B cell (primary cell): ENCODE results near the gene SPX. TPM values are rescaled to one million over a fixed set of nuclear protein-coding genes. Genes with fewer than 3 reads are reported as not detected.

Experiments used
- ATAC-seq: fragments of 200-7000 bp; cut with Tn5 transposase; one replicate; pipeline ENCODE4 v1.10.0; 2021; ENCODE audit warnings: low read depth, mild to moderate bottlenecking, moderate number of reproducible peaks, moderate library complexity
- CTCF ChIA-PET: fragments of 350-600 bp; sonication (Branson Sonifier 250); formaldehyde crosslinking; loops from one replicate; lab custom pipeline; 2021; ENCODE audit warnings: antibody characterized with exemption, inconsistent platforms; lab: Charles Lee
- POLR2A ChIA-PET: fragments of 350-600 bp; sonication (Branson Sonifier 250); formaldehyde crosslinking; loops from one replicate; lab custom pipeline; 2021; ENCODE audit warnings: antibody characterized with exemption; lab: Charles Lee
- DNase-seq: peaks from one replicate; pipeline ENCODE4 v3.0.0; 2013
- H2AFZ ChIP-seq: 2 replicates; pipeline ENCODE4 v1.6.1; 2012; ENCODE audit warnings: mild to moderate bottlenecking, low read depth, low read length; ENCODE audit not compliant: insufficient read depth, poor library complexity, severe bottlenecking
- H3K27ac ChIP-seq, 2 donors: 1 replicate in 1 of 2; 2 replicates in 1 of 2; pipeline ENCODE4 v1.5.1; 2012 to 2013; ENCODE audit warnings: low read length in 2 of 2, mild to moderate bottlenecking in 2 of 2, moderate library complexity in 1 of 2
- H3K27me3 ChIP-seq, 4 experiments: fragments of 200-600 bp in 1 of 4; sonication (generic) in 1 of 4; replicated peaks in 1 of 4; 1 replicate in 2 of 4; 2 replicates in 2 of 4; pipeline versions ENCODE4 v1.6.1 to v1.7.0; 2013 to 2016; ENCODE audit warnings: low read length in 3 of 4, mild to moderate bottlenecking in 2 of 4, mixed read lengths in 1 of 4, moderate library complexity in 1 of 4; ENCODE audit not compliant: insufficient read depth in 4 of 4, control insufficient read depth in 3 of 4; ENCODE audit errors: control extremely low read depth in 1 of 4
- H3K36me3 ChIP-seq, 2 experiments: replicated peaks in 1 of 2; 1 replicate in 1 of 2; 2 replicates in 1 of 2; pipeline versions ENCODE4 v1.6.1 to v1.7.1; 2013; ENCODE audit warnings: low read length in 1 of 2; ENCODE audit not compliant: insufficient read depth in 2 of 2, control insufficient read depth in 1 of 2; ENCODE audit errors: control extremely low read depth in 1 of 2, extremely low read depth in 1 of 2
- H3K4me1 ChIP-seq, 2 donors: fragments of 200-600 bp in 1 of 2; sonication (generic) in 1 of 2; 1 replicate in 1 of 2; 2 replicates in 1 of 2; pipeline versions ENCODE4 v1.5.1 to v1.6.1; 2013 to 2017; ENCODE audit warnings: low read length in 2 of 2; ENCODE audit not compliant: control insufficient read depth in 2 of 2, insufficient read depth in 2 of 2
- H3K4me2 ChIP-seq: replicated peaks from 2 replicates; pipeline ENCODE3; 2012; ENCODE audit warnings: mild to moderate bottlenecking, low read depth, low read length; ENCODE audit not compliant: poor library complexity, severe bottlenecking
- H3K4me3 ChIP-seq, 5 experiments: fragments of 200-600 bp in 1 of 5; sonication (generic) in 1 of 5; 1 replicate in 3 of 5; 2 replicates in 2 of 5; pipeline versions ENCODE4 v1.5.1 to v1.7.0; 2011 to 2016; ENCODE audit warnings: low read length in 4 of 5, mild to moderate bottlenecking in 4 of 5, low read depth in 2 of 5, control low read depth in 1 of 5, moderate library complexity in 1 of 5; ENCODE audit not compliant: insufficient read depth in 1 of 5; ENCODE audit errors: control extremely low read depth in 1 of 5, extremely low read depth in 1 of 5
- H3K79me2 ChIP-seq: fragments of 200-600 bp; sonication (generic); one replicate; pipeline ENCODE4 v1.6.0; 2016; ENCODE audit warnings: low read length; ENCODE audit not compliant: control insufficient read depth, insufficient read depth
- H3K9ac ChIP-seq: fragments of 200-600 bp; sonication (generic); 2 replicates; pipeline ENCODE4 v1.6.1; 2017; ENCODE audit warnings: mild to moderate bottlenecking, low read length, moderate library complexity
- H3K9me3 ChIP-seq, 3 donors: one replicate each; pipeline versions ENCODE4 v1.6.1 to v1.7.1; 2013; ENCODE audit warnings: low read length in 2 of 3; ENCODE audit not compliant: control insufficient read depth in 2 of 3, insufficient read depth in 1 of 3; ENCODE audit errors: control extremely low read depth in 1 of 3
- H4K20me1 ChIP-seq: 2 replicates; pipeline ENCODE4 v1.6.0; 2012; ENCODE audit warnings: mild to moderate bottlenecking, low read length; ENCODE audit not compliant: insufficient read depth, control insufficient read depth, poor library complexity, severe bottlenecking
- H3K27ac Mint-ChIP-seq: one replicate; pipeline ENCODE4 v1.8.0; 2021; ENCODE audit warnings: mixed read lengths
- H3K27me3 Mint-ChIP-seq: one replicate; pipeline ENCODE4 v1.8.0; 2021; ENCODE audit warnings: mixed read lengths
- H3K4me1 Mint-ChIP-seq: one replicate; pipeline ENCODE4 v1.8.0; 2021; ENCODE audit warnings: mixed read lengths
- H3K4me3 Mint-ChIP-seq: one replicate; pipeline ENCODE4 v1.8.0; 2021; ENCODE audit warnings: mixed read lengths
- H3K9me3 Mint-ChIP-seq: one replicate; pipeline ENCODE4 v1.8.0; 2022; ENCODE audit warnings: mixed read lengths; ENCODE audit not compliant: insufficient read depth
- EZH2 ChIP-seq: IDR thresholded peaks from 2 replicates; pipeline ENCODE4 v1.6.1; 2012; ENCODE audit warnings: borderline replicate concordance, low read depth, mild to moderate bottlenecking, moderate library complexity, low read length; ENCODE audit not compliant: insufficient read depth, poor library complexity, severe bottlenecking
- WGBS: methylation state at CpG from one replicate; pipeline ENCODE4 v1.1.5; 2013; ENCODE audit warnings: missing lambda C conversion rate; ENCODE audit not compliant: insufficient coverage; 5-methylcytosine and 5-hydroxymethylcytosine counted together
- intact Hi-C: fragments of 100-400 bp; cut with micrococcal nuclease; formaldehyde crosslinking; loops from one replicate; pipeline ENCODE4 v1.10.0; 2022
- polyA plus RNA-seq: library from polyadenylated mRNA; depleted of rRNA; stranded (reverse); fragments of >200 nt; gene quantifications from 2 replicates; pipeline ENCODE4 v1.2.3, GENCODE V29; 2012
- total RNA-seq, 2 donors: library from RNA; stranded (reverse); fragments of 120-200 nt in 1 of 2; gene quantifications; 1 replicate in 1 of 2; 2 replicates in 1 of 2; pipeline versions ENCODE4 v1.2.3 to v1.2.4, GENCODE V29; 2013 to 2022
- TF ChIP-seq, protein P1 (sequence below): fragments of 200-600 bp; IDR thresholded peaks from one replicate; pipeline ENCODE4 v1.8.0; 2022; ENCODE audit warnings: antibody characterized with exemption, mild to moderate bottlenecking

The SPX gene
- total and polyA plus RNA-seq, 2 donors (not counting 1 experiment from before 2014, with no cell fraction given), result 0.04 to 0.39 TPM

DNA sequence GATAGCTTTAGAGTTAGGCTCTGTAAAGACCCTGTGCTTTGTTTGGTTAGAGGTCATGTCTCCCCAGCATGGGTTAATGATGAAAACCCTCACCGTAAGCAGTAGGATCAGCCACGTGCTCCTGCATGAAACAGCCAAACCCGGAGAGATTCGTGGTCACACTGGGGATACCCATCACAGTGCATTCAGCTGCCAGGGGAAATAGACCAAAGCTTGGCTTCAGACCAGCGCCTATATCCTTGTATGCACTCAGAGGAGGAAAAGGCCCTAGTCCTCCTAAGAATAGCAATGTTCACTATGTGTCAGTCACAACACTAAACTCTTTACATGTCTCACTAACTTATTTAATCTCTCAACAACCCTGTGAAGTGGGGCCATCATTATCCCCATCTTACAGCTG lies 16.3 kb downstream of the SPX start:
- Histone ChIP-seq H3K4me3 (no peak overlapping the region), H3K79me2 (no peaks in the 10 kb centered on the region), H2AFZ (no peak overlapping the region), H3K36me3 (no peaks in the 10 kb centered on the region), H4K20me1 (no peaks in the 10 kb centered on the region), H3K27ac (no peak overlapping the region), H3K4me1 (no peaks in the 10 kb centered on the region), H3K9me3 (no peaks in the 10 kb centered on the region), H3K9ac (no peak overlapping the region), H3K27me3 (peaks cover 0 to 4% (median 0%) of the 10 kb centered on the region in 4 experiments), H3K4me2 (no peak overlapping the region)
- Mint-ChIP-seq H3K27ac (no peak overlapping the region), H3K4me3 (no peak overlapping the region), H3K4me1 (no peaks in the 10 kb centered on the region), H3K27me3 (peaks cover 21% of the 10 kb centered on the region), H3K9me3 (no peaks in the 10 kb centered on the region)
- ATAC-seq (no peak), DNase-seq (no peak)
- CTCF ChIA-PET, result no interaction called here
- intact Hi-C loops, result no loop called here
- no peak for TF ChIP-seq EZH2
- TF ChIP-seq, protein P1, sequence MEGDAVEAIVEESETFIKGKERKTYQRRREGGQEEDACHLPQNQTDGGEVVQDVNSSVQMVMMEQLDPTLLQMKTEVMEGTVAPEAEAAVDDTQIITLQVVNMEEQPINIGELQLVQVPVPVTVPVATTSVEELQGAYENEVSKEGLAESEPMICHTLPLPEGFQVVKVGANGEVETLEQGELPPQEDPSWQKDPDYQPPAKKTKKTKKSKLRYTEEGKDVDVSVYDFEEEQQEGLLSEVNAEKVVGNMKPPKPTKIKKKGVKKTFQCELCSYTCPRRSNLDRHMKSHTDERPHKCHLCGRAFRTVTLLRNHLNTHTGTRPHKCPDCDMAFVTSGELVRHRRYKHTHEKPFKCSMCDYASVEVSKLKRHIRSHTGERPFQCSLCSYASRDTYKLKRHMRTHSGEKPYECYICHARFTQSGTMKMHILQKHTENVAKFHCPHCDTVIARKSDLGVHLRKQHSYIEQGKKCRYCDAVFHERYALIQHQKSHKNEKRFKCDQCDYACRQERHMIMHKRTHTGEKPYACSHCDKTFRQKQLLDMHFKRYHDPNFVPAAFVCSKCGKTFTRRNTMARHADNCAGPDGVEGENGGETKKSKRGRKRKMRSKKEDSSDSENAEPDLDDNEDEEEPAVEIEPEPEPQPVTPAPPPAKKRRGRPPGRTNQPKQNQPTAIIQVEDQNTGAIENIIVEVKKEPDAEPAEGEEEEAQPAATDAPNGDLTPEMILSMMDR, result no peak
- 21% methylated on average over 5 of the region's 5 CpGs for WGBS
- POLR2A ChIA-PET, result no interaction called here

DNA sequence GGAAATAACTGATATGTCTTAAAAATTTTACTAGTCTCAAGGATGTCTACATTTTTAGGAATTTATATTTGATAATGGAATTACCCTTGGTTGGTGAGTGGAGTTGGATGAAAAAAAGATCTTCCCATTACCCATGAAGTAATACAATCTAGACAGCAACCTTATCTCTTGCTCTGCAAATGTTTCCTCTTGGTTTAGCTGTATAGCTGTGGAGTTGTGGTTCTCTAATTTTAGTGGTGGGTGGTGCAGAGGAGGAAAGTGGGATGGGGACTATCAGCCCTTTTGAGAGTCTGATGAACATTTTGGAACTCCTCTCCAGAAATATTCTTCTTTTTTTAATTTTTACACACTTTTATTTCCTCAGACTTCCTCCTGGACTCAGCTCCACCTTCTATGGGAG lies 17.1 kb downstream of the SPX start:
- H3K4me1 ChIP-seq, result no peaks in the 10 kb centered on the region
- DNase-seq (no peak), ATAC-seq (no peak)
- Mint-ChIP-seq H3K9me3 (no peaks in the 10 kb centered on the region), H3K27ac (no peak overlapping the region), H3K4me3 (no peak overlapping the region), H3K4me1 (no peaks in the 10 kb centered on the region), H3K27me3 (peaks cover 21% of the 10 kb centered on the region)
- POLR2A ChIA-PET, result no interaction called here
- intact Hi-C loops, result no loop called here
- H3K27ac ChIP-seq, result no peak overlapping the region
- peaks cover 0 to 4% (median 0%) of the 10 kb centered on the region in 4 experiments for H3K27me3 ChIP-seq
- no peak overlapping the region for H3K4me2 ChIP-seq
- no peaks in the 10 kb centered on the region for H3K36me3 ChIP-seq
- H3K9ac ChIP-seq, result no peak overlapping the region
- no peaks in the 10 kb centered on the region for H3K9me3 ChIP-seq
- H2AFZ ChIP-seq, result no peak overlapping the region
- CTCF ChIA-PET, result no interaction called here
- no peak overlapping the region for H3K4me3 ChIP-seq
- no peak for TF ChIP-seq EZH2
- TF ChIP-seq, protein P1, result no peak
- H4K20me1 ChIP-seq, result no peaks in the 10 kb centered on the region
- H3K79me2 ChIP-seq, result no peaks in the 10 kb centered on the region
